GM23338 (cell line): ENCODE results near the gene FPR1. TPM values are rescaled to one million over a fixed set of nuclear protein-coding genes. Genes with fewer than 3 reads are reported as not detected.

Experiments used
- ATAC-seq: fragments of 200-7000 bp; cut with Tn5 transposase; 3 replicates; pipeline ENCODE4 v1.9.1; 2020
- DNase-seq: peaks from one replicate; pipeline ENCODE4 v3.0.0-alpha.2; 2015; ENCODE audit warnings: low spot score
- H2AFZ ChIP-seq: fragments of 200-600 bp; sonication (generic); 2 replicates; pipeline ENCODE4 v1.8.0; 2016; ENCODE audit warnings: antibody characterized with exemption, mild to moderate bottlenecking, moderate library complexity
- H3F3A ChIP-seq: fragments of 200-600 bp; sonication (generic); replicated peaks from 2 replicates; pipeline ENCODE4 v1.8.0; 2017; ENCODE audit warnings: antibody characterized with exemption, mixed run types, low read depth
- H3K27ac ChIP-seq: fragments of 200-600 bp; sonication (generic); 2 replicates; pipeline ENCODE4 v1.6.1; 2016; ENCODE audit warnings: low read depth
- H3K27me3 ChIP-seq: fragments of 200-600 bp; sonication (generic); 2 replicates; pipeline ENCODE4 v1.8.0; 2016; ENCODE audit warnings: mild to moderate bottlenecking, mixed run types, moderate library complexity; ENCODE audit not compliant: insufficient read depth
- H3K36me3 ChIP-seq: fragments of 200-600 bp; sonication (generic); 2 replicates; pipeline ENCODE4 v1.8.0; 2016; ENCODE audit warnings: mild to moderate bottlenecking; ENCODE audit not compliant: insufficient read depth
- H3K4me1 ChIP-seq: fragments of 200-600 bp; sonication (generic); 2 replicates; pipeline ENCODE4 v1.8.0; 2016; ENCODE audit warnings: mild to moderate bottlenecking, moderate library complexity; ENCODE audit not compliant: insufficient read depth
- H3K4me2 ChIP-seq: fragments of 200-600 bp; sonication (generic); 2 replicates; pipeline ENCODE4 v1.7.1; 2017; ENCODE audit warnings: mixed run types
- H3K4me3 ChIP-seq: fragments of 200-600 bp; sonication (generic); 2 replicates; pipeline ENCODE4 v1.6.1; 2016; ENCODE audit warnings: mixed run types
- H3K79me2 ChIP-seq: fragments of 200-600 bp; sonication (generic); replicated peaks from 2 replicates; pipeline ENCODE4 v1.8.0; 2017; ENCODE audit warnings: mild to moderate bottlenecking; ENCODE audit not compliant: insufficient read depth
- H3K9me2 ChIP-seq: fragments of 200-600 bp; sonication (generic); 2 replicates; pipeline ENCODE4 v1.8.0; 2017; ENCODE audit not compliant: insufficient read depth
- H4K20me1 ChIP-seq: fragments of 200-600 bp; sonication (generic); replicated peaks from 2 replicates; pipeline ENCODE4 v1.8.0; 2017; ENCODE audit warnings: mild to moderate bottlenecking; ENCODE audit not compliant: insufficient read depth
- H3K27ac Mint-ChIP-seq: 2 replicates; pipeline ENCODE4 v1.8.0; 2020; ENCODE audit warnings: inconsistent platforms, mild to moderate bottlenecking, moderate library complexity, mixed read lengths
- H3K27me3 Mint-ChIP-seq: 3 replicates; pipeline ENCODE4 v1.8.0; 2022; ENCODE audit warnings: low read depth, mild to moderate bottlenecking, moderate library complexity, mixed read lengths, inconsistent platforms; ENCODE audit not compliant: insufficient read depth, poor library complexity
- H3K36me3 Mint-ChIP-seq: 3 replicates; pipeline ENCODE4 v1.8.0; 2021; ENCODE audit warnings: low read depth, mild to moderate bottlenecking, inconsistent platforms, moderate library complexity, mixed read lengths
- H3K4me1 Mint-ChIP-seq: 3 replicates; pipeline ENCODE4 v1.8.0; 2020; ENCODE audit warnings: mild to moderate bottlenecking, inconsistent platforms, mixed read lengths
- H3K4me3 Mint-ChIP-seq: 3 replicates; pipeline ENCODE4 v1.8.0; 2021; ENCODE audit warnings: moderate library complexity, mild to moderate bottlenecking, inconsistent platforms, mixed read lengths
- H3K9me3 Mint-ChIP-seq: 3 replicates; pipeline ENCODE4 v1.8.0; 2020; ENCODE audit warnings: moderate library complexity, mild to moderate bottlenecking, inconsistent platforms, mixed read lengths
- CREB1 ChIP-seq: fragments of 250-450 bp; sonication (Bioruptor Pico); IDR thresholded peaks from 2 replicates; pipeline ENCODE4 v1.5.0; 2020; ENCODE audit warnings: low read depth, mild to moderate bottlenecking, moderate library complexity
- EZH2 ChIP-seq: fragments of 200-600 bp; sonication (generic); IDR thresholded peaks from one replicate; pipeline ENCODE4 v1.8.0; 2017; ENCODE audit warnings: antibody characterized with exemption, mild to moderate bottlenecking, low read depth; ENCODE audit not compliant: unreplicated experiment
- EZH2phosphoT487 ChIP-seq: fragments of 200-600 bp; sonication (generic); IDR thresholded peaks from one replicate; pipeline ENCODE4 v1.8.1; 2018; ENCODE audit warnings: antibody characterized with exemption; ENCODE audit not compliant: unreplicated experiment
- JUNB ChIP-seq: IDR thresholded peaks from one replicate; pipeline ENCODE4 v1.6.1; 2016; ENCODE audit warnings: antibody characterized with exemption; ENCODE audit not compliant: unreplicated experiment
- NANOG ChIP-seq: IDR thresholded peaks from 2 replicates; pipeline ENCODE4 v1.6.1; 2016; ENCODE audit warnings: antibody characterized with exemption, borderline replicate concordance
- POLR2AphosphoS5 ChIP-seq: IDR thresholded peaks from 2 replicates; pipeline ENCODE4 v1.6.1; 2016; ENCODE audit warnings: antibody characterized with exemption, low read depth
- STAT1 ChIP-seq: IDR thresholded peaks from one replicate; pipeline ENCODE4 v1.6.1; 2016; ENCODE audit warnings: antibody characterized with exemption; ENCODE audit not compliant: unreplicated experiment
- ZNF114 ChIP-seq: fragments of 250-450 bp; sonication (Bioruptor Pico); IDR thresholded peaks from 2 replicates; pipeline ENCODE4 v1.5.0; 2020; ENCODE audit warnings: mild to moderate bottlenecking, moderate library complexity
- ZNF331 ChIP-seq: fragments of 250-450 bp; sonication (Bioruptor Pico); IDR thresholded peaks from 2 replicates; pipeline ENCODE4 v1.5.0; 2020; ENCODE audit warnings: low read depth, mild to moderate bottlenecking, moderate library complexity
- polyA plus RNA-seq: library from polyadenylated mRNA; unstranded; fragments of >200 nt; fragmentation: Nextera tagmentation; extraction: Ambion mirVana; gene quantifications from 2 replicates; pipeline ENCODE4 v1.2.1, GENCODE V29; 2016
- total RNA-seq: library from RNA; depleted of rRNA; stranded (reverse); fragments of >200 nt; shearing (Covaris generic); gene quantifications from 2 replicates; pipeline ENCODE4 v1.2.3, GENCODE V29; 2014
- TF ChIP-seq, protein P1 (sequence below): fragments of 250-450 bp; sonication (Bioruptor Pico); IDR thresholded peaks from 2 replicates; pipeline ENCODE4 v1.5.0; 2020; ENCODE audit warnings: mild to moderate bottlenecking, moderate library complexity
- TF ChIP-seq, protein P2 (sequence below), 2 experiments: fragments of 200-600 bp in 1 of 2; sonication (generic) in 1 of 2; conservative IDR thresholded peaks; 2 replicates each; pipeline versions ENCODE4 v1.5.1 to v1.6.1; 2016 to 2017; ENCODE audit warnings: antibody characterized with exemption in 2 of 2, low read depth in 2 of 2, mild to moderate bottlenecking in 2 of 2, moderate library complexity in 1 of 2
- TF ChIP-seq, protein P3 (sequence below): IDR thresholded peaks from 2 replicates; pipeline ENCODE4 v1.6.1; 2016; ENCODE audit warnings: antibody characterized with exemption
- TF ChIP-seq, protein P4 (sequence below): IDR thresholded peaks from one replicate; pipeline ENCODE4 v1.6.1; 2018; ENCODE audit warnings: antibody characterized with exemption; ENCODE audit not compliant: unreplicated experiment

Gene FPR1
- total and polyA plus RNA-seq, 2 experiments from 2014 or later, result not detected

DNA sequence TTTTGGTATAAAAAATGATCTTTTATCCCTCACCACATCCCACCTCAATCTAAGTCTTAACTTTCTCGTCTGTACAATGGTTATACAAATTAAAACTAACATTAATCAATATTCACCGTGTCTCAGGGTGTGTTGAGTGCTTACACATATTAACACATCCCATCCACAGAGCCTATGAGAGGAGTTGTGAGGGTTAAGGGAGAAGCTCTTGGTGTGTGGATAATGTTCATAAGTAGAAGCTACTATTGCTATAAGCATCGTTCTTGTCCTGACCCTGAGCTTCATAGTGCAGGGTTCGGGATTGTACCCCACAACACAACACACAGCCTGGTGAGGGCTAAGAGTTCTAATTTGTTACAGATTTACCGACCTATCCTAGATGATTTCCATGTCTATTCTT lies 45.8 kb upstream of the FPR1 start:
- no peak overlapping the region for H3K27ac Mint-ChIP-seq
- H3K36me3 ChIP-seq, result no peaks in the 10 kb centered on the region
- TF ChIP-seq EZH2, result no peak
- TF ChIP-seq JUNB, result no peak
- TF ChIP-seq, protein P1, sequence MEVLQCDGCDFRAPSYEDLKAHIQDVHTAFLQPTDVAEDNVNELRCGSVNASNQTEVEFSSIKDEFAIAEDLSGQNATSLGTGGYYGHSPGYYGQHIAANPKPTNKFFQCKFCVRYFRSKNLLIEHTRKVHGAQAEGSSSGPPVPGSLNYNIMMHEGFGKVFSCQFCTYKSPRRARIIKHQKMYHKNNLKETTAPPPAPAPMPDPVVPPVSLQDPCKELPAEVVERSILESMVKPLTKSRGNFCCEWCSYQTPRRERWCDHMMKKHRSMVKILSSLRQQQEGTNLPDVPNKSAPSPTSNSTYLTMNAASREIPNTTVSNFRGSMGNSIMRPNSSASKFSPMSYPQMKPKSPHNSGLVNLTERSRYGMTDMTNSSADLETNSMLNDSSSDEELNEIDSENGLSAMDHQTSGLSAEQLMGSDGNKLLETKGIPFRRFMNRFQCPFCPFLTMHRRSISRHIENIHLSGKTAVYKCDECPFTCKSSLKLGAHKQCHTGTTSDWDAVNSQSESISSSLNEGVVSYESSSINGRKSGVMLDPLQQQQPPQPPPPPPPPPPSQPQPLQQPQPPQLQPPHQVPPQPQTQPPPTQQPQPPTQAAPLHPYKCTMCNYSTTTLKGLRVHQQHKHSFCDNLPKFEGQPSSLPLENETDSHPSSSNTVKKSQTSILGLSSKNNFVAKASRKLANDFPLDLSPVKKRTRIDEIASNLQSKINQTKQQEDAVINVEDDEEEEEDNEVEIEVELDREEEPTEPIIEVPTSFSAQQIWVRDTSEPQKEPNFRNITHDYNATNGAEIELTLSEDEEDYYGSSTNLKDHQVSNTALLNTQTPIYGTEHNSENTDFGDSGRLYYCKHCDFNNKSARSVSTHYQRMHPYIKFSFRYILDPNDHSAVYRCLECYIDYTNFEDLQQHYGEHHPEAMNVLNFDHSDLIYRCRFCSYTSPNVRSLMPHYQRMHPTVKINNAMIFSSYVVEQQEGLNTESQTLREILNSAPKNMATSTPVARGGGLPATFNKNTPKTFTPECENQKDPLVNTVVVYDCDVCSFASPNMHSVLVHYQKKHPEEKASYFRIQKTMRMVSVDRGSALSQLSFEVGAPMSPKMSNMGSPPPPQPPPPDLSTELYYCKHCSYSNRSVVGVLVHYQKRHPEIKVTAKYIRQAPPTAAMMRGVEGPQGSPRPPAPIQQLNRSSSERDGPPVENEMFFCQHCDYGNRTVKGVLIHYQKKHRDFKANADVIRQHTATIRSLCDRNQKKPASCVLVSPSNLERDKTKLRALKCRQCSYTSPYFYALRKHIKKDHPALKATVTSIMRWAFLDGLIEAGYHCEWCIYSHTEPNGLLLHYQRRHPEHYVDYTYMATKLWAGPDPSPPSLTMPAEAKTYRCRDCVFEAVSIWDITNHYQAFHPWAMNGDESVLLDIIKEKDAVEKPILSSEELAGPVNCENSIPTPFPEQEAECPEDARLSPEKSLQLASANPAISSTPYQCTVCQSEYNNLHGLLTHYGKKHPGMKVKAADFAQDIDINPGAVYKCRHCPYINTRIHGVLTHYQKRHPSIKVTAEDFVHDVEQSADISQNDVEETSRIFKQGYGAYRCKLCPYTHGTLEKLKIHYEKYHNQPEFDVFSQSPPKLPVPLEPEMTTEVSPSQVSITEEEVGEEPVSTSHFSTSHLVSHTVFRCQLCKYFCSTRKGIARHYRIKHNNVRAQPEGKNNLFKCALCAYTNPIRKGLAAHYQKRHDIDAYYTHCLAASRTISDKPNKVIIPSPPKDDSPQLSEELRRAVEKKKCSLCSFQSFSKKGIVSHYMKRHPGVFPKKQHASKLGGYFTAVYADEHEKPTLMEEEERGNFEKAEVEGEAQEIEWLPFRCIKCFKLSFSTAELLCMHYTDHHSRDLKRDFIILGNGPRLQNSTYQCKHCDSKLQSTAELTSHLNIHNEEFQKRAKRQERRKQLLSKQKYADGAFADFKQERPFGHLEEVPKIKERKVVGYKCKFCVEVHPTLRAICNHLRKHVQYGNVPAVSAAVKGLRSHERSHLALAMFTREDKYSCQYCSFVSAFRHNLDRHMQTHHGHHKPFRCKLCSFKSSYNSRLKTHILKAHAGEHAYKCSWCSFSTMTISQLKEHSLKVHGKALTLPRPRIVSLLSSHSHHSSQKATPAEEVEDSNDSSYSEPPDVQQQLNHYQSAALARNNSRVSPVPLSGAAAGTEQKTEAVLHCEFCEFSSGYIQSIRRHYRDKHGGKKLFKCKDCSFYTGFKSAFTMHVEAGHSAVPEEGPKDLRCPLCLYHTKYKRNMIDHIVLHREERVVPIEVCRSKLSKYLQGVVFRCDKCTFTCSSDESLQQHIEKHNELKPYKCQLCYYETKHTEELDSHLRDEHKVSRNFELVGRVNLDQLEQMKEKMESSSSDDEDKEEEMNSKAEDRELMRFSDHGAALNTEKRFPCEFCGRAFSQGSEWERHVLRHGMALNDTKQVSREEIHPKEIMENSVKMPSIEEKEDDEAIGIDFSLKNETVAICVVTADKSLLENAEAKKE (CRISPR knock-in tag), result no peak
- no peak for TF ChIP-seq POLR2AphosphoS5
- TF ChIP-seq STAT1, result no peak
- TF ChIP-seq ZNF331 (CRISPR knock-in tag), result no peak
- TF ChIP-seq CREB1 (CRISPR knock-in tag), result no peak
- TF ChIP-seq, protein P2, sequence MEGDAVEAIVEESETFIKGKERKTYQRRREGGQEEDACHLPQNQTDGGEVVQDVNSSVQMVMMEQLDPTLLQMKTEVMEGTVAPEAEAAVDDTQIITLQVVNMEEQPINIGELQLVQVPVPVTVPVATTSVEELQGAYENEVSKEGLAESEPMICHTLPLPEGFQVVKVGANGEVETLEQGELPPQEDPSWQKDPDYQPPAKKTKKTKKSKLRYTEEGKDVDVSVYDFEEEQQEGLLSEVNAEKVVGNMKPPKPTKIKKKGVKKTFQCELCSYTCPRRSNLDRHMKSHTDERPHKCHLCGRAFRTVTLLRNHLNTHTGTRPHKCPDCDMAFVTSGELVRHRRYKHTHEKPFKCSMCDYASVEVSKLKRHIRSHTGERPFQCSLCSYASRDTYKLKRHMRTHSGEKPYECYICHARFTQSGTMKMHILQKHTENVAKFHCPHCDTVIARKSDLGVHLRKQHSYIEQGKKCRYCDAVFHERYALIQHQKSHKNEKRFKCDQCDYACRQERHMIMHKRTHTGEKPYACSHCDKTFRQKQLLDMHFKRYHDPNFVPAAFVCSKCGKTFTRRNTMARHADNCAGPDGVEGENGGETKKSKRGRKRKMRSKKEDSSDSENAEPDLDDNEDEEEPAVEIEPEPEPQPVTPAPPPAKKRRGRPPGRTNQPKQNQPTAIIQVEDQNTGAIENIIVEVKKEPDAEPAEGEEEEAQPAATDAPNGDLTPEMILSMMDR (conservative IDR thresholded peaks at IDR 0.05; ENCODE audit: low read depth in 2 of 2), result no peak
- no peak for TF ChIP-seq EZH2phosphoT487
- no peak for TF ChIP-seq ZNF114 (CRISPR knock-in tag)
- TF ChIP-seq, protein P3, sequence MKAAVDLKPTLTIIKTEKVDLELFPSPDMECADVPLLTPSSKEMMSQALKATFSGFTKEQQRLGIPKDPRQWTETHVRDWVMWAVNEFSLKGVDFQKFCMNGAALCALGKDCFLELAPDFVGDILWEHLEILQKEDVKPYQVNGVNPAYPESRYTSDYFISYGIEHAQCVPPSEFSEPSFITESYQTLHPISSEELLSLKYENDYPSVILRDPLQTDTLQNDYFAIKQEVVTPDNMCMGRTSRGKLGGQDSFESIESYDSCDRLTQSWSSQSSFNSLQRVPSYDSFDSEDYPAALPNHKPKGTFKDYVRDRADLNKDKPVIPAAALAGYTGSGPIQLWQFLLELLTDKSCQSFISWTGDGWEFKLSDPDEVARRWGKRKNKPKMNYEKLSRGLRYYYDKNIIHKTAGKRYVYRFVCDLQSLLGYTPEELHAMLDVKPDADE, result no peak
- no peak for TF ChIP-seq NANOG
- TF ChIP-seq, protein P4, sequence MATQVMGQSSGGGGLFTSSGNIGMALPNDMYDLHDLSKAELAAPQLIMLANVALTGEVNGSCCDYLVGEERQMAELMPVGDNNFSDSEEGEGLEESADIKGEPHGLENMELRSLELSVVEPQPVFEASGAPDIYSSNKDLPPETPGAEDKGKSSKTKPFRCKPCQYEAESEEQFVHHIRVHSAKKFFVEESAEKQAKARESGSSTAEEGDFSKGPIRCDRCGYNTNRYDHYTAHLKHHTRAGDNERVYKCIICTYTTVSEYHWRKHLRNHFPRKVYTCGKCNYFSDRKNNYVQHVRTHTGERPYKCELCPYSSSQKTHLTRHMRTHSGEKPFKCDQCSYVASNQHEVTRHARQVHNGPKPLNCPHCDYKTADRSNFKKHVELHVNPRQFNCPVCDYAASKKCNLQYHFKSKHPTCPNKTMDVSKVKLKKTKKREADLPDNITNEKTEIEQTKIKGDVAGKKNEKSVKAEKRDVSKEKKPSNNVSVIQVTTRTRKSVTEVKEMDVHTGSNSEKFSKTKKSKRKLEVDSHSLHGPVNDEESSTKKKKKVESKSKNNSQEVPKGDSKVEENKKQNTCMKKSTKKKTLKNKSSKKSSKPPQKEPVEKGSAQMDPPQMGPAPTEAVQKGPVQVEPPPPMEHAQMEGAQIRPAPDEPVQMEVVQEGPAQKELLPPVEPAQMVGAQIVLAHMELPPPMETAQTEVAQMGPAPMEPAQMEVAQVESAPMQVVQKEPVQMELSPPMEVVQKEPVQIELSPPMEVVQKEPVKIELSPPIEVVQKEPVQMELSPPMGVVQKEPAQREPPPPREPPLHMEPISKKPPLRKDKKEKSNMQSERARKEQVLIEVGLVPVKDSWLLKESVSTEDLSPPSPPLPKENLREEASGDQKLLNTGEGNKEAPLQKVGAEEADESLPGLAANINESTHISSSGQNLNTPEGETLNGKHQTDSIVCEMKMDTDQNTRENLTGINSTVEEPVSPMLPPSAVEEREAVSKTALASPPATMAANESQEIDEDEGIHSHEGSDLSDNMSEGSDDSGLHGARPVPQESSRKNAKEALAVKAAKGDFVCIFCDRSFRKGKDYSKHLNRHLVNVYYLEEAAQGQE, result no peak
- DNase-seq (no peak), ATAC-seq (no peak)
- no peak overlapping the region for H3K4me3 ChIP-seq
- H3K4me3 Mint-ChIP-seq, result no peak overlapping the region
- H3K9me3 Mint-ChIP-seq, result peaks cover 76% of the 10 kb centered on the region
- H4K20me1 ChIP-seq, result no peaks in the 10 kb centered on the region
- H3K27ac ChIP-seq, result no peak overlapping the region
- H2AFZ ChIP-seq, result no peak overlapping the region
- no peaks in the 10 kb centered on the region for H3K27me3 ChIP-seq
- no peaks in the 10 kb centered on the region for H3K4me1 ChIP-seq
- H3K79me2 ChIP-seq, result no peaks in the 10 kb centered on the region
- H3K9me2 ChIP-seq, result peaks cover 8% of the 10 kb centered on the region; the same call in 1 of the 2 replicates
- no peaks in the 10 kb centered on the region for H3F3A ChIP-seq
- peaks cover 9% of the 10 kb centered on the region for H3K27me3 Mint-ChIP-seq
- H3K4me1 Mint-ChIP-seq, result no peaks in the 10 kb centered on the region
- H3K4me2 ChIP-seq, result no peak overlapping the region
- peaks cover 10% of the 10 kb centered on the region; the same call in 2 of the 3 replicates for H3K36me3 Mint-ChIP-seq
